ENCODE measurements around the gene XPA.
"Not testable (repeated sequence)": the region's sequence is repeated elsewhere in the genome, so short reads cannot be mapped to it uniquely, and the experiment has no call there.

XPA gene

DNA sequence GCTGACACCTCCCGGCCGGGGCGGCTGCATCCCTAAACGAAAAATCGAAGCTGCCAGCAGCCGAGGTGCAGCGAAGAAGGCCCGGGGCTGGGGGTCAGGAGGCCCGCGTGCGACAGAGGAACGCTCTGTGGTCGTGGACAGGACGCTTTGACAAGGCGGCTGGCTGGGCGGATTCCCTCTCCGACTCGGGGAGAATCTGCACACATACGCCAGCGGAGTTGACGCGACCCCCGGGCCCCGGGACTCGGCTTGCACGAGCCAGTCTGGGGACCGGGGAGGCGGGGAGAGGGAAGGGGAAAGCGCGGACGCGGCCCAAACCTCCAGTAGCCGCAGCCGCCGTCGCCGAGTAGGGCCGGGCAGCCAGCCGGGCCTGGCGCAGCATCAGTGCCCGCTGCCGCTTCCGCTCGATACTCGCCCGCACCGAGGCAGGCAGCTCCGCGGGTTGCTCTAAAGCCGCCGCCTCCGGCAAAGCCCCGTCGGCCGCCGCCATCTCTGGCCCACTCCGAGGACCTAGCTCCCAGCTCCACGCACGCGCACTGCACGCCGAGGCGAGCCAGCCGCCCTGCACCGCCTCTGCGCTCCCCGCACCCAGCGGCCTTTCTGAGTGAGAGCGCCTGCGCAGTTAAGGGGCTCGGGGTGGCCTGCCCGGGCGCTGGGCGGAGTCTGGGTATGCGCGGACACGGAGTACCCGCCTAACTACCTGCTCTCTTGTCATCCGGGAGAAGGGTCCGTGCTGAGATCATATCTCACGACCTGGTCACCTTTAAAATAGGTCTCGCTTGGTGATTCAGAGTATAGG, at the start of gene XPA:
XPA (minus strand) TSS at position 538 of the 799 bp plus-strand sequence; CDS start at position 490, 48 bp downstream.
- no peak for TF ChIP-seq EZH2phosphoT487 (IDR thresholded peaks at IDR 0.05; ENCODE audit: borderline replicate concordance)
- Histone ChIP-seq H3K79me2 (ENCODE audit: insufficient read depth, low read length) (peaks cover 19% of the 10 kb centered on the region; the same call in 1 of the 2 replicates), H3K9me3 (ENCODE audit: insufficient read depth, low read depth, low read length) (no peaks in the 10 kb centered on the region), H3K9ac (ENCODE audit: low read depth, low read length, poor library complexity, severe bottlenecking) (peak within 1 kb of the TSS; percentile 68), H3F3A (ENCODE audit: low read depth) (no peaks in the 10 kb centered on the region), H4K20me1 (ENCODE audit: insufficient read depth, low read length, poor library complexity, severe bottlenecking) (no peaks in the 10 kb centered on the region), H3K4me3 (ENCODE audit: low read length, poor library complexity, severe bottlenecking) (peak within 1 kb of the TSS; percentile 85), H3K36me3 (ENCODE audit: insufficient read depth, low read length) (no peaks in the 10 kb centered on the region), H3K9me2 (replicated peaks; ENCODE audit: low read depth, low read length) (no peaks in the 10 kb centered on the region), H3K4me1 (ENCODE audit: insufficient read depth, low read length, poor library complexity, severe bottlenecking) (peaks cover 37% of the 10 kb centered on the region), H3K27me3 (ENCODE audit: insufficient read depth, low read length, poor library complexity, severe bottlenecking) (peaks cover 32% of the 10 kb centered on the region), H3K4me2 (ENCODE audit: low read depth, low read length, poor library complexity, severe bottlenecking) (peak within 1 kb of the TSS; percentile 77), H2AFZ (ENCODE audit: low read length) (peak within 1 kb of the TSS; percentile 96)

DNA sequence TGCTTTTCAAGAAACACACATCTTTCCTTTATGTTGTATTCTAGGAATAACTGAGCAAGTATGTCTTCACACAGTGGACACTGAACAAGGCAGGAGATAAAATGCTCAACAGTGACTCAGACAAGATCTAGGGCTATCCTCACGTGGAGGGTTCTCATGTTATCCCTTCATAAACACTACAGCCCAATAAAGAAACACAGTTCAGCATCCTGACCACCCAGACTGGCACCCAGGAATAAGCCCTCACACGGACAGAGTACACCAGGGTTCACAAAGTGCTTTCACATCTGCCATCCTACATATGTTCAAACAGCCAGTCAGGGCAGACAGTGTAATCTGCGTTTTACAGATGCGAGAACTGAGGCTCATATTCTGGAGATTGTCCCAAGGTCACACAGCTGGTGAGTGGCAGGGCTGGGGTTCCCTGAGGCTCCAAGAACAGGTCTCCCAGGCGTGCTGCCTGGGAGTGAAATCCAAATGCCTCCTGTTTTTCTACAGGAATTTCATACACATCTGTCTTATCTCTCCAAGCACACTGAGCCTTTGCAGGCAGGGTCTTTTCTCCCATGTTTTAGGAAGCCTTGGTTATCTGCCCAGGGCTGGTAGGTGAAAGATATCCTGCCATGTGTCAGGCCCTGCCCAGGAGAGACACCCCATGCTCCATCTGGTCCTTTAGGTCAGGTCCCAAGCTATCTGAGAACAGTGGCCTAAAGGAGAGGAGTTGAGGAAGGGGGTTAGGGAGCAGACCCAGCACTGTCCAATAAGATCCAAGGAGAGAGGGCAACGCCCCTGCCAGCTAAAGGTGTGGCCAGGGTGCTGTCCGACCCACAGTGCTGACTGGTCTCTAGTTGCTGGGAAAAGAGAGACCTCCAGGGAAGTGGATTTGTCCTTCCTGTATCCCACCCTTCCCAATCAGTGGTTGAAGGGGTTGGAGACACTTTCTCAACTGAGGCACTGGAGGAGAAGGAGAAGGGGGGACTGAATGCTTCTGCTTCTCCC, 47.9 kb upstream of the XPA start:
- no peaks in the 10 kb centered on the region for H3F3A ChIP-seq (ENCODE audit: low read depth)
- no peak overlapping the region for H2AFZ ChIP-seq (ENCODE audit: low read length)
- no peaks in the 10 kb centered on the region for H3K9me2 ChIP-seq (replicated peaks; ENCODE audit: low read depth, low read length)
- no peak for TF ChIP-seq CTCF (conservative IDR thresholded peaks at IDR 0.05; ENCODE audit: low read length)
- no peak for TF ChIP-seq EZH2phosphoT487 (IDR thresholded peaks at IDR 0.05; ENCODE audit: borderline replicate concordance)
- no peaks in the 10 kb centered on the region for H3K9me3 ChIP-seq (ENCODE audit: insufficient read depth, low read depth, low read length)
- H3K4me1 ChIP-seq (ENCODE audit: insufficient read depth, low read length, poor library complexity, severe bottlenecking) = no peaks in the 10 kb centered on the region
- no peak overlapping the region for H3K9ac ChIP-seq (ENCODE audit: low read depth, low read length, poor library complexity, severe bottlenecking)
- H4K20me1 ChIP-seq (ENCODE audit: insufficient read depth, low read length, poor library complexity, severe bottlenecking) = no peaks in the 10 kb centered on the region
- no peak overlapping the region for H3K4me2 ChIP-seq (ENCODE audit: low read depth, low read length, poor library complexity, severe bottlenecking)
- H3K27me3 ChIP-seq (ENCODE audit: insufficient read depth, low read length, poor library complexity, severe bottlenecking) = peaks cover 4% of the 10 kb centered on the region
- no peaks in the 10 kb centered on the region for H3K36me3 ChIP-seq (ENCODE audit: insufficient read depth, low read length)
- H3K4me3 ChIP-seq (ENCODE audit: low read length, poor library complexity, severe bottlenecking) = no peak overlapping the region
- no peaks in the 10 kb centered on the region for H3K79me2 ChIP-seq (ENCODE audit: insufficient read depth, low read length)

- H3K9me3 ChIP-seq (ENCODE audit: insufficient read depth, low read depth, low read length); H3K4me1 ChIP-seq (ENCODE audit: insufficient read depth, low read length, poor library complexity, severe bottlenecking); H3K4me3 ChIP-seq (ENCODE audit: low read length, poor library complexity, severe bottlenecking); H3F3A ChIP-seq (ENCODE audit: low read depth); H2AFZ ChIP-seq (ENCODE audit: low read length); H3K9me2 ChIP-seq (replicated peaks; ENCODE audit: low read depth, low read length); H3K9ac ChIP-seq (ENCODE audit: low read depth, low read length, poor library complexity, severe bottlenecking); H4K20me1 ChIP-seq (ENCODE audit: insufficient read depth, low read length, poor library complexity, severe bottlenecking); H3K79me2 ChIP-seq (ENCODE audit: insufficient read depth, low read length); H3K36me3 ChIP-seq (ENCODE audit: insufficient read depth, low read length); H3K27me3 ChIP-seq (ENCODE audit: insufficient read depth, low read length, poor library complexity, severe bottlenecking): not testable (repeated sequence)
- peak overlapping the region; percentile 29 for H3K4me2 ChIP-seq (ENCODE audit: low read depth, low read length, poor library complexity, severe bottlenecking)
Observed at GRCh38 chr9:97744025-97744424, 46.9 kb upstream of the XPA start.

DNA sequence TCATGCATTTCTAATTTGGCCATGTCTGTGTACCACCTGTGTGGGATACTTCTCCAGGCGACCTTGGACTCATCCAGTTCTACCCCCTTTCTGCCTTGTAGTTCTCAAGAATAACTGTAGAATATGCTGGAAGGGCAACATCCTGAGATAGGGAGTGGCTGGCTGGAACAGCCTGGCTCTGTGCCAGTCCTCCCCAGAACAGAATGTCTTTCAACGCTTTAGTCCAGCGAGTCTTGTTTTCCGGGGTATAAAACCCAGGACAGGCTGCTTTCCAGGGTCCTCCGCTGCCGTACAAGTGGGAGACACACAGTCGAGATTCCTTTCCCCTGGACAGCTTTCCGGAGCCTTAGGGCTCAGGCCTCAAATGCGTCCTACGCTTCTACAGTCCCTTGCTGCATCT, 45.4 kb upstream of the XPA start:
- H3K4me3 ChIP-seq (ENCODE audit: low read length, poor library complexity, severe bottlenecking) = no peak overlapping the region
- H2AFZ ChIP-seq (ENCODE audit: low read length) = no peak overlapping the region
- peaks cover 4% of the 10 kb centered on the region for H3K27me3 ChIP-seq (ENCODE audit: insufficient read depth, low read length, poor library complexity, severe bottlenecking)
- TF ChIP-seq EZH2phosphoT487 (IDR thresholded peaks at IDR 0.05; ENCODE audit: borderline replicate concordance) (no peak), CTCF (conservative IDR thresholded peaks at IDR 0.05; ENCODE audit: low read length) (no peak)
- no peaks in the 10 kb centered on the region for H3K9me2 ChIP-seq (replicated peaks; ENCODE audit: low read depth, low read length)
- no peaks in the 10 kb centered on the region for H3K79me2 ChIP-seq (ENCODE audit: insufficient read depth, low read length)
- no peaks in the 10 kb centered on the region for H3K4me1 ChIP-seq (ENCODE audit: insufficient read depth, low read length, poor library complexity, severe bottlenecking)
- no peaks in the 10 kb centered on the region for H3K9me3 ChIP-seq (ENCODE audit: insufficient read depth, low read depth, low read length)
- no peaks in the 10 kb centered on the region for H3K36me3 ChIP-seq (ENCODE audit: insufficient read depth, low read length)
- H3F3A ChIP-seq (ENCODE audit: low read depth) = no peaks in the 10 kb centered on the region
- no peaks in the 10 kb centered on the region for H4K20me1 ChIP-seq (ENCODE audit: insufficient read depth, low read length, poor library complexity, severe bottlenecking)
- H3K4me2 ChIP-seq (ENCODE audit: low read depth, low read length, poor library complexity, severe bottlenecking) = no peak overlapping the region
- no peak overlapping the region for H3K9ac ChIP-seq (ENCODE audit: low read depth, low read length, poor library complexity, severe bottlenecking)

Measured in Loucy (cell line).